ENCODE results near the gene MFRP. TPM values are rescaled to one million over a fixed set of nuclear protein-coding genes. Genes with fewer than 3 reads are reported as not detected.

The MFRP gene
- polyA plus RNA-seq, 3 donors, result 0.03 to 0.11 TPM; not detected in 1

DNA sequence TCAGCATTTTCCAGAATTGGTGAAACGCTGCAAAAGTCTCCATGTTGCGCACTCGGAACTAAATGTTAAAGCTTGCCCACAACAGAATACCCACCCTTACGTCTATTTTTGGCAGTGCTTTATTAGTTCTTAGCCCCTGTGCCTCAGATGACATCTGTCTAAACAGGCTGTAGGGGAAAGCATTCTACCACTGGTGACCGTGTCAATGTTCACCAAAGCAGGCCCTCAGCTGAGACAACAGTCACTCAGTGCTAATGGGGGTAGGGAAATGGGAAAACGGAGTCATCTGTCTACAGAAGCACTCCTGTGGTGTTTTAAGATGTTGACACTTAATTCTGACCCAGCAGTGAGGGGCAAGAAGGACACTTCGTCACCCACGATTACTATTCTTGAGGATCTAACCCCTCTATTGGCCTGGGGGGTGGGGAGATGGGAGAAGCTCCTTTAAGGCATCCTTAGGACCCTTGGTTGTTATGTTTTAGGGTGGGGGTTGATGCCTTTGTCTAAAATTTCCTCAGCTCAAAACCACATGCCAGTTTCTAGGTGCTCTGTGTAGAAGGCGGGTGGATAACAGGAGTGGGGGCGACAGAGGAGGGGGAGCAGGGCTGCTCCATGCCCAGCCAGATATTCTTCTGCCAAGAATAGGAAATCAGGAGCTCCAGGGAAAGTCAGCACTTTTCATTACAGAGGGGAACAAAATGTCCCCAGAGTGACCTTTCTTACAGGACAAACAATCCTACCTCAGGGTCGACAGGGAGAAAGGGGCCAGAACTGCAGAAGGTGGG is 15.6 kb upstream of the MFRP start:
- H3K27ac ChIP-seq (ENCODE audit: low read depth, low read length), result no peak overlapping the region
- 46 to 87% (median 82%) methylated on average over 11 of the region's 11 CpGs for WGBS, 3 donors

GRCh38 chr11:119361056-119361787 is 14.7 kb upstream of the MFRP start:
- H3K27ac ChIP-seq (ENCODE audit: low read depth, low read length), result no peak overlapping the region
- WGBS, 3 donors, result 21 to 59% (median 59%) methylated on average over 8 of the region's 8 CpGs

DNA sequence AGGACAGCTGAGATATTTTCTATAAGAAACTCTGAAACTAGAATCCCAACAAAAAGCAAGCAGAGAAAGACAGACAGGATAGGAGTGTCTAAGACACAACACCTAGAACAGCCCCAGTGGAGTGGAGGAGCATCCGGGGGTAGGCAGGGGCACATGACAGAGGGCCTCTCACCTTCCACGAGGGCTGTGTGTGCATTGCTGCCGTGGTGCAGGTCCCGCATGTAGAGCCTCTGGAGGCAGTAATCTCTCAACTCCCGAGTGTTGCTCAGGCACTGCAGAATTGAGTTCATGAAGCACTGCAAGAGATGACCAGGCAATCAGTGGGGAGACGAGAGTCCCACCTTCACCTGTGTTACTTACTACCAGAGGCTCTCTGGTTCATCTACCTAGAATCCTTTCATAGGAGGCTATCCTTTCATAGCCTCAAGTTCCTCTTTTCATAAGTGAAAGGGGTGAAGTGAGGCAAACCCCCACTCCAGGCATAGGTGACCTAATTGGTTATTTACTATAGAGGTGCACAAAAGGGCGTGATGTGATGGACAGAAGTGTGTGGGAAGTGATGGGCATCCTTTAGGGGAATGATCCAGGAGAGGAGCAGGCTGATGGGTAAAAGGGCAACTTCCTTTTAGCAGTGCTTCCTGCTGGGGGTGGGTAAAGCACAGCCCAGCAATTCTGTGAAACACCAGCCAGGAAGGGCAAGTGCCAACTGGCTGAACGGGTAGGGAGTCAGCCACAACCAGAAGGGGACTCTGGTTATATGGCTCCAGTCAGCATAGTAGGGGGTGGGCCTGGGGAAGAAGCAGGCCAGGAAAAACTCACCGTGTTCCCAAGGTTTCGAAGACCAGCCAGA is 13.1 kb upstream of the MFRP start:
- 79 to 82% (median 81%) methylated on average over 10 of the region's 10 CpGs for WGBS, 3 donors
- no peak overlapping the region for H3K27ac ChIP-seq (ENCODE audit: low read depth, low read length)

DNA sequence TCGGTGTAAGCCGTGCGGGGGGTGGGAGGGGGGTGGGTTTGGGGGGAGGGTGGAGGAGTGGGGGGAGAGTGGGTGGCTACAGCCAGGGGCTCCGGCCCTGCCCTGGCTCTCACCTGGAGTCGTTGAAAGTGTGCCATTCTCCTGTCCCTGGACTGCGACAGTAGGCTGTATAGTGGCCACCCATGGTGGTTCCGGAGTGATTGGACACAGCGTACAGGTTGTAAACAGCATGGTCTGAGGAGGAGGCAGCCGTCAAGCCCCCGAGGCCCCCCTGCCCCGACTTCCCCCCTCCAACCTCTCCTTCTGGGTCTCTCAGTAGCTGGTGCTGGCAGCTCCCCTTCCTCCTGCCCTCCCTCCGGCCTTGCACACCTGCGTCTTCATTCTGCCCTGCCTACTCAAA is 10.6 kb upstream of the MFRP start:
- no peak overlapping the region for H3K27ac ChIP-seq (ENCODE audit: low read depth, low read length)
- 41 to 53% (median 52%) methylated on average over 10 to 13 of the region's 13 CpGs for WGBS, 3 donors

DNA sequence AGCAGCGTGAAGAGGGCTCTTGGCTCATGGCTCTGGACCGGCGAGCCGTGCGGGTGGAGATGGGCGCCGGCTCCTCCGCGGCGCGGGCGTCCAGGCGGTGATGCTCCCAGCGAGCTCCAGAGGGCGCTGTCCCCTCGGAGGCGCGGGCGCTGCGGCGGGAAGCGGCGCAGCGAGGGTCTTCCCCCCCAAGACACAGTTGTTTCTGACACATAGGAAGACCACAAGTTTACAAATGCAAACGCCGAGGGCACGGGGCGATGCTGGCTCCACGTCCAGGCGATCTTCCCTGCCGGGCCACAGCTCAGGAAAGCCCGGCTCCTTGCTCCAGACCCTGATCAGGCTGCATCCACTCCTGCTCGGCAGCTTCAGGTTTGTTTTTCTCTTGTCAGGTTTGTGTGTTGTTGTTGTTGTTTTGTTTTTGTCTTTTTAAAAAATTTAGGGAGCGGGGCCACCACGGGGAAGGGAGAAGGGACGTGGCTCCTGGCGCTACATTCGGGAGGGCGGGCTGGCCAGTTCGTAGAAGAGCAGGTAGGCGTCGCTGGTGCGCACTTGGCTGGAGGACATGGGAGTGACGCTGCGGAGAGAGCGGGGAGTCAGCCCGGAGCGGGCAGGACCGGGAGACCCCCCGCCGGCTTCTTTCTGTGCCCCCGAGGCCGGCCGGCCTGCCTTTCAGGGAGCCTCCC is 10.0 kb upstream of the MFRP start:
- 1 to 46% (median 1%) methylated on average over 54 of the region's 54 CpGs for WGBS, 3 donors
- no peak overlapping the region for H3K27ac ChIP-seq (ENCODE audit: low read depth, low read length)

DNA sequence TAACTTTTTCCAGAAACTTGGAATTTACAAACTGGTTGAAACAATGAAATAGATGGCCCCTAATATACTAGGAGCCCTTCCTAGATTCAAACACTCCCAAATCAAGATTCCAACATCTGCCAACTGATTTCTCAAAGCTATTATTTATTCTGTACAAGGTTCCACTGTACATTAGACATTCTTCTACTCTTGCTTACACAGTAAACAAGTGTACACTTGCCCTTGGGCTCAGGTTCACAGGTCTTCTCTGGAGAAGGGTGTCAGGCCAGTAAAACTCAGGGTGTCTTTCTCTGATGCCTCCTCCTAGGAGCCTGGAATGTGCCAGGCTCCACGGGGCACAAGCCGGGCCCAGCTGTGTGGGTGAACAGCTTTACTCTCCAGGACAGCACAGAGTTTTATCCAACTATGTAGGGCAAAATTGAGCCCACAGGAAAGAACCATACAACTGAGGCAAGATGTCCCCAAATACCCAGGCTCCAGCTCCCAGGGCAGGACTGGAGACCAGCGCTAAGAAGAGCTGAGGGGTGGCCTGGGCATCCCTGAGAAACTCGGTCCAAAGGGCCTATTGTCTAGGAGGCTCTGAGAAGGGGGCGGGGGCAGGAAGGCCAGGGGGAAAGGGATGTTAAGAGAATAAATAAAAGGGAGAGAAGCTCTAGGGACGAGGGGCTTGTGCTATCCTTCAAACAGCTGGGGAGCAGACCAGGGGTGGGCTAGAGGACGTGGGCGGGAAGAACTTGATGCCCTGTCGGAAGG is 8.8 kb upstream of the MFRP start:
- WGBS, 3 donors, result 71 to 81% (median 74%) methylated on average over 9 of the region's 9 CpGs
- no peak overlapping the region for H3K27ac ChIP-seq (ENCODE audit: low read depth, low read length)

DNA sequence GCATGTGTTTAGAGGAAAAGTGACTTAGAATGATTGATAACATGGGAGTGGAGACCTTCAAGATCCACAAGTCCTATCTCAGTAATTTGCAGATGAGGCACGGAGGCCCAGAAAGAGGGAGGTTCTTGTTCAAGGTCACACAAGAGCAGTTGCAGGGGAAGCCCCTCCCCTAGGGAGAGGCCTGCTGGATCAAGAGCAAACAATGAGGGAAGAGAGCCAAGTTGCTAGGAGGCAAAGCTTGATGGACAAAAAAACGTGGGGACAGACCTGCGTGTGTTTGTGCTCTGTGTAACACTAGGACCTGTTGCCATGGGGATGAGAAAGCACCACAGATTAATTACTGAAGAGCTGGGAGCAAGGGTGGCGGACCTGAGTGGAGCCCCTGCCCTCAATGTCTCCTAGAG is 6.4 kb upstream of the MFRP start:
- WGBS, 3 donors, result 14 to 48% (median 45%) methylated on average over 4 of the region's 4 CpGs
- H3K27ac ChIP-seq (ENCODE audit: low read depth, low read length), result no peak overlapping the region

GRCh38 chr11:119351232-119351631 is 4.7 kb upstream of the MFRP start:
- WGBS, 3 donors, result 44 to 100% (median 80%) methylated on average over 1 to 2 of the region's 2 CpGs
- no peak overlapping the region for H3K27ac ChIP-seq (ENCODE audit: low read depth, low read length)

- no peak overlapping the region for H3K27ac ChIP-seq (ENCODE audit: low read depth, low read length)
- WGBS, 3 donors, result 73 to 81% (median 77%) methylated on average over 6 of the region's 6 CpGs
Observed at GRCh38 chr11:119350302-119350701, 3.8 kb upstream of the MFRP start.

GRCh38 chr11:119347940-119348605 is 1.6 kb upstream of the MFRP start:
- 80 to 83% (median 82%) methylated on average over 16 of the region's 16 CpGs for WGBS, 3 donors
- no peak overlapping the region for H3K27ac ChIP-seq (ENCODE audit: low read depth, low read length)

- H3K27ac ChIP-seq (ENCODE audit: low read depth, low read length), result no peak overlapping the region
- WGBS, 3 donors, result 55 to 75% (median 57%) methylated on average over 2 of the region's 2 CpGs
Observed at GRCh38 chr11:119347242-119347641, 737 bp upstream of the MFRP start.

GRCh38 chr11:119345685-119346084 is 820 bp downstream of the MFRP start:
- no peak overlapping the region for H3K27ac ChIP-seq (ENCODE audit: low read depth, low read length)
- WGBS, 3 donors, result 87 to 92% (median 88%) methylated on average over 12 of the region's 12 CpGs

- WGBS, 3 donors, result 73 to 83% (median 76%) methylated on average over 14 of the region's 14 CpGs
Observed at GRCh38 chr11:119344291-119345010, 2.1 kb downstream of the MFRP start.

DNA sequence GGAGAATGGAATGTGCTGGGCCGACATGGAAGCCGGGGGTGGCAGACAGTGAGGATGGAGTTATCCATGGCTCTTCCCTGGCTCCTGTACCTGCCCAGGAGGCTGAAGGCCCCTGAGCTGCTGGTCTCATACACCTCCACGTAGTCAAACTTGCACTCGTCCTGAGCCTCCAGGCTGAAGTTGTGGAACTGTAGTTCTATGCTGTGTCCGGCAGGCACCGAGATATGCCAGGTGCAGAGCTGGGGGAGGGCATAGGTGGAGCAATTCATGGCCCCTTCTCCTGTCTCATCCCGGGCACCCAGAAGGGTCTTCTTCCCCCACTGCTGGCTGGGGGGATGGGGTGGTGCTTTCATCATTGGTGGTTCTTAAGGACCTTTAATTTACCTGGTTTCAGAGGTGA is 2.8 kb downstream of the MFRP start:
- WGBS, 3 donors, result 85 to 90% (median 88%) methylated on average over 7 of the region's 7 CpGs
- no peak overlapping the region for H3K27ac ChIP-seq (ENCODE audit: low read depth, low read length)

More at GRCh38 chr11:119344291-119345010, 2.1 kb downstream of the MFRP start:
- no peak overlapping the region for H3K27ac ChIP-seq (ENCODE audit: low read depth, low read length)

- WGBS, 3 donors, result 85 to 89% (median 86%) methylated on average over 10 of the region's 10 CpGs
- H3K27ac ChIP-seq (ENCODE audit: low read depth, low read length), result no peak overlapping the region
Observed at GRCh38 chr11:119342362-119343130, 4.0 kb downstream of the MFRP start.

- WGBS, 3 donors, result 70 to 85% (median 85%) methylated on average over 7 of the region's 7 CpGs
- no peak overlapping the region for H3K27ac ChIP-seq (ENCODE audit: low read depth, low read length)
Observed at GRCh38 chr11:119342023-119342300, 4.5 kb downstream of the MFRP start.

All from adipose tissue (tissue), 3 donors.